DND-41 (cell line): Measurements from ENCODE around the gene FJX1.

Experiments used
- ATAC-seq: fragments of 200-7000 bp; cut with Tn5 transposase; 3 replicates; pipeline ENCODE4 v1.9.1; 2021; ENCODE audit warnings: low read depth; ENCODE audit not compliant: insufficient read depth
- DNase-seq: peaks from one replicate; pipeline ENCODE4 v3.0.0-alpha.2; 2020
- H2AFZ ChIP-seq: 2 replicates; pipeline ENCODE4 v1.6.0; 2012; ENCODE audit warnings: low read depth, low read length
- H3K27ac ChIP-seq: 2 replicates; pipeline ENCODE4 v1.5.1; 2012; ENCODE audit warnings: low read length, inconsistent platforms
- H3K27me3 ChIP-seq: fragments of 200-600 bp; sonication (generic); 2 replicates; pipeline ENCODE4 v1.6.0; 2012; ENCODE audit warnings: low read length, mild to moderate bottlenecking, inconsistent platforms; ENCODE audit not compliant: insufficient read depth, poor library complexity
- H3K36me3 ChIP-seq: 2 replicates; pipeline ENCODE4 v1.5.1; 2012; ENCODE audit warnings: low read length, inconsistent platforms; ENCODE audit not compliant: insufficient read depth
- H3K4me1 ChIP-seq: 2 replicates; pipeline ENCODE4 v1.5.1; 2012; ENCODE audit warnings: mild to moderate bottlenecking, low read length; ENCODE audit not compliant: insufficient read depth
- H3K4me2 ChIP-seq: 2 replicates; pipeline ENCODE4 v1.6.0; 2012; ENCODE audit warnings: mild to moderate bottlenecking, moderate library complexity, low read length, inconsistent platforms; ENCODE audit not compliant: insufficient read depth
- H3K4me3 ChIP-seq, 2 experiments: fragments of 200-600 bp in 1 of 2; shearing (Covaris generic) in 1 of 2; 2 replicates each; pipeline ENCODE4 v1.5.1; 2012 to 2016; ENCODE audit warnings: inconsistent platforms in 2 of 2, low read length in 2 of 2, mild to moderate bottlenecking in 2 of 2, low read depth in 1 of 2, moderate library complexity in 1 of 2
- H3K79me2 ChIP-seq: 2 replicates; pipeline ENCODE4 v1.6.0; 2012; ENCODE audit warnings: low read length, inconsistent platforms; ENCODE audit not compliant: insufficient read depth
- H3K9ac ChIP-seq: 2 replicates; pipeline ENCODE4 v1.6.0; 2012; ENCODE audit warnings: low read depth, mild to moderate bottlenecking, inconsistent platforms, low read length, moderate library complexity
- H3K9me3 ChIP-seq: 2 replicates; pipeline ENCODE4 v1.5.1; 2012; ENCODE audit warnings: low read length, moderate library complexity, mild to moderate bottlenecking, inconsistent platforms; ENCODE audit not compliant: insufficient read depth, severe bottlenecking
- H4K20me1 ChIP-seq: 2 replicates; pipeline ENCODE4 v1.6.0; 2012; ENCODE audit warnings: low read length; ENCODE audit not compliant: insufficient read depth
- EZH2 ChIP-seq: IDR thresholded peaks from 3 replicates; pipeline ENCODE4 v1.6.1; 2012; ENCODE audit warnings: borderline replicate concordance, low read depth, mild to moderate bottlenecking, moderate library complexity, low read length, inconsistent platforms; ENCODE audit not compliant: severe bottlenecking
- TF ChIP-seq, protein P1 (sequence below): IDR thresholded peaks from 2 replicates; pipeline ENCODE4 v1.5.1; 2012; ENCODE audit warnings: borderline replicate concordance, low read length, moderate library complexity, mild to moderate bottlenecking; ENCODE audit not compliant: poor library complexity, severe bottlenecking; ENCODE audit errors: extremely low read depth

FJX1 gene

DNA sequence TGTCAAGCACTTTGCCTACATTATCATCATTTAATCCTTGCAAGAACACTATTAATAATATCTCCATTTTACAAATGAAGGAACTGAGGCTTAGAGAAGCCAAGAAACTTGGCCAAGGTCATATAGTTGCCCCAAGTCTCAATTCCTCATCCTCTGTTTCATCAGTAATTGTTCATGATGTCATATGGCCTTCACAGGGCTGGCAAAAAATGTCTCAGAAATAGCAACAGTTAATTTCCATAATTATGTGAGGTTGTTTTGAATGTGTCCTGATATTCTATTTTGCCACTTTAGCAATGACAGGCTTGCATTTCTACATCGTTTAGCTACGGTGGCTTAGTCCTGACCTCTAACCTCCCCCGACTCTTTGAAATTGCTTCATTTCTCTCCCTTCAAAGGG is 23.7 kb downstream of the FJX1 start:
- no peak overlapping the region for H3K4me2 ChIP-seq

GRCh38 chr11:35647421-35648093 is 29.3 kb downstream of the FJX1 start:
- H3K27ac ChIP-seq: no peak overlapping the region
- no peaks in the 10 kb centered on the region for H3K36me3 ChIP-seq
- no peak overlapping the region for H3K4me2 ChIP-seq
- no peak for TF ChIP-seq EZH2
- TF ChIP-seq, protein P1, sequence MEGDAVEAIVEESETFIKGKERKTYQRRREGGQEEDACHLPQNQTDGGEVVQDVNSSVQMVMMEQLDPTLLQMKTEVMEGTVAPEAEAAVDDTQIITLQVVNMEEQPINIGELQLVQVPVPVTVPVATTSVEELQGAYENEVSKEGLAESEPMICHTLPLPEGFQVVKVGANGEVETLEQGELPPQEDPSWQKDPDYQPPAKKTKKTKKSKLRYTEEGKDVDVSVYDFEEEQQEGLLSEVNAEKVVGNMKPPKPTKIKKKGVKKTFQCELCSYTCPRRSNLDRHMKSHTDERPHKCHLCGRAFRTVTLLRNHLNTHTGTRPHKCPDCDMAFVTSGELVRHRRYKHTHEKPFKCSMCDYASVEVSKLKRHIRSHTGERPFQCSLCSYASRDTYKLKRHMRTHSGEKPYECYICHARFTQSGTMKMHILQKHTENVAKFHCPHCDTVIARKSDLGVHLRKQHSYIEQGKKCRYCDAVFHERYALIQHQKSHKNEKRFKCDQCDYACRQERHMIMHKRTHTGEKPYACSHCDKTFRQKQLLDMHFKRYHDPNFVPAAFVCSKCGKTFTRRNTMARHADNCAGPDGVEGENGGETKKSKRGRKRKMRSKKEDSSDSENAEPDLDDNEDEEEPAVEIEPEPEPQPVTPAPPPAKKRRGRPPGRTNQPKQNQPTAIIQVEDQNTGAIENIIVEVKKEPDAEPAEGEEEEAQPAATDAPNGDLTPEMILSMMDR: no peak
- no peaks in the 10 kb centered on the region for H4K20me1 ChIP-seq
- no peaks in the 10 kb centered on the region for H3K79me2 ChIP-seq
- H2AFZ ChIP-seq: no peak overlapping the region
- DNase-seq: no peak
- ATAC-seq: no peak
- no peak overlapping the region for H3K9ac ChIP-seq
- H3K4me3 ChIP-seq: no peak overlapping the region
- no peaks in the 10 kb centered on the region for H3K27me3 ChIP-seq
- H3K9me3 ChIP-seq: no peaks in the 10 kb centered on the region
- H3K4me1 ChIP-seq: no peaks in the 10 kb centered on the region

More for the DNA sequence above, 23.7 kb downstream of the FJX1 start:
- no peak overlapping the region for H3K9ac ChIP-seq
- H3K4me1 ChIP-seq: no peaks in the 10 kb centered on the region
- peaks cover 5% of the 10 kb centered on the region for H3K27me3 ChIP-seq
- no peak overlapping the region for H3K27ac ChIP-seq
- DNase-seq (no peak), ATAC-seq (no peak)
- no peaks in the 10 kb centered on the region for H3K9me3 ChIP-seq
- H3K36me3 ChIP-seq: no peaks in the 10 kb centered on the region
- no peaks in the 10 kb centered on the region for H4K20me1 ChIP-seq
- no peak overlapping the region for H3K4me3 ChIP-seq
- TF ChIP-seq EZH2: no peak
- TF ChIP-seq, protein P1: no peak
- H3K79me2 ChIP-seq: no peaks in the 10 kb centered on the region
- H2AFZ ChIP-seq: no peak overlapping the region

DNA sequence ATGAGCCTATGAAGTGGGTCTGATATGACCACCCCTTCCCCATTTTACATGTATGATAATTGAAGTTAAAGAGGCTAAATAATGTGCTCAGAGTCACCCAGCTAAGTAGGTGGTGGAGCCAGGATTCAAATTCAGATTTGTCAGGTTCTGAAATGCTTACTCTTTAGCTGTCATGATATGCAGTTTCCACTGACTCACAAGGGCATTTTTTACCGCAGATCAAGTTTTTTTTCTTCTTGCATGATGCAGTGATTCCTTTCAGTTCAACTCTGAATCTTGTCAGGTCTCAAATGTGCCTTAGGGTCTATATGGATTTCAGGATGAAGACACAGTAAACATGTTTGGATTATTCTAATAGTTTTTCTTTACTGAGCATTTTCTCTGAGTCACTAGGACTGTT is 31.7 kb downstream of the FJX1 start:
- H3K36me3 ChIP-seq: no peaks in the 10 kb centered on the region
- no peaks in the 10 kb centered on the region for H4K20me1 ChIP-seq
- DNase-seq: no peak

More for the DNA sequence above, 31.7 kb downstream of the FJX1 start:
- TF ChIP-seq, protein P1: no peak
- no peak for TF ChIP-seq EZH2
- H3K27ac ChIP-seq: no peak overlapping the region
- H3K4me1 ChIP-seq: no peaks in the 10 kb centered on the region
- no peaks in the 10 kb centered on the region for H3K79me2 ChIP-seq
- H3K4me2 ChIP-seq: no peak overlapping the region
- no peak overlapping the region for H2AFZ ChIP-seq
- no peak overlapping the region for H3K4me3 ChIP-seq
- ATAC-seq: no peak
- H3K9me3 ChIP-seq: no peaks in the 10 kb centered on the region
- H3K9ac ChIP-seq: no peak overlapping the region
- H3K27me3 ChIP-seq: no peaks in the 10 kb centered on the region
